Measurements from ENCODE around the gene CERS3. TPM values are rescaled to one million over a fixed set of nuclear protein-coding genes. Genes with fewer than 3 reads are reported as not detected.

Gene CERS3
- total RNA-seq, 1 experiment from 2014 or later = not detected

- Histone ChIP-seq H3K36me3 (ENCODE audit: control insufficient read depth, insufficient read depth, low read length) (no peaks in the 10 kb centered on the region), H3K27ac (ENCODE audit: low read length) (no peak overlapping the region), H3K4me1 (ENCODE audit: control insufficient read depth, insufficient read depth, low read length) (no peaks in the 10 kb centered on the region), H3K27me3 (ENCODE audit: control insufficient read depth, insufficient read depth, low read length) (peaks cover 13% of the 10 kb centered on the region; the same call in 1 of the 2 replicates), H3K9me3 (ENCODE audit: control insufficient read depth, insufficient read depth, low read depth, low read length) (no peaks in the 10 kb centered on the region), H3K4me3 (ENCODE audit: low read depth in 2 of 2, low read length in 2 of 2) (no peak overlapping the region)
- DNase-seq (ENCODE audit: low read depth, low spot score) (no peak), ATAC-seq (no peak)
- TF ChIP-seq REST (IDR thresholded peaks at IDR 0.05; ENCODE audit: insufficient read depth in 1 of 2, low read depth in 2 of 2, low read length in 1 of 2) (no peak), POLR2AphosphoS5 (IDR thresholded peaks at IDR 0.05; ENCODE audit: low read depth, low read length) (no peak), SIN3A (IDR thresholded peaks at IDR 0.05; ENCODE audit: borderline replicate concordance, insufficient read depth, low read depth, low read length) (no peak)
- BruUV-seq (replicated peaks) = no TSS peak
- in situ Hi-C loops (cut with HindIII; ENCODE audit: low pct_unique_long_range_greater_than_20kb, low sequenced_read_pairs) = no loop called here
- intact Hi-C loops (cut with micrococcal nuclease; ENCODE audit: unreplicated experiment) = no loop called here
- POLR2A ChIA-PET = no interaction called here
- CTCF ChIA-PET = no interaction called here
Observed at GRCh38 chr15:100501117-100501516, 27.6 kb downstream of the CERS3 start.

GRCh38 chr15:100500226-100500990, 28.3 kb downstream of the CERS3 start:
- BruUV-seq (replicated peaks) = no TSS peak
- ATAC-seq (no peak), DNase-seq (ENCODE audit: low read depth, low spot score) (no peak)
- CTCF ChIA-PET = no interaction called here
- no peak overlapping the region for H3K27ac ChIP-seq (ENCODE audit: low read length)
- H3K27me3 ChIP-seq (ENCODE audit: control insufficient read depth, insufficient read depth, low read length) = peaks cover 13% of the 10 kb centered on the region; the same call in 1 of the 2 replicates
- no peaks in the 10 kb centered on the region for H3K4me1 ChIP-seq (ENCODE audit: control insufficient read depth, insufficient read depth, low read length)
- no peaks in the 10 kb centered on the region for H3K9me3 ChIP-seq (ENCODE audit: control insufficient read depth, insufficient read depth, low read depth, low read length)
- no peak overlapping the region for H3K4me3 ChIP-seq (ENCODE audit: low read depth in 2 of 2, low read length in 2 of 2)
- H3K36me3 ChIP-seq (ENCODE audit: control insufficient read depth, insufficient read depth, low read length) = no peaks in the 10 kb centered on the region
- in situ Hi-C loops (cut with HindIII; ENCODE audit: low pct_unique_long_range_greater_than_20kb, low sequenced_read_pairs) = no loop called here
- POLR2A ChIA-PET = no interaction called here
- TF ChIP-seq POLR2AphosphoS5 (IDR thresholded peaks at IDR 0.05; ENCODE audit: low read depth, low read length) = no peak
- TF ChIP-seq TCF7L2 (IDR thresholded peaks at IDR 0.05; ENCODE audit: low read depth, low read length) = no peak
- no peak for TF ChIP-seq SIN3A (IDR thresholded peaks at IDR 0.05; ENCODE audit: borderline replicate concordance, insufficient read depth, low read depth, low read length)
- no peak for TF ChIP-seq CTCF (IDR thresholded peaks at IDR 0.05)
- TF ChIP-seq REST (IDR thresholded peaks at IDR 0.05; ENCODE audit: insufficient read depth in 1 of 2, low read depth in 2 of 2, low read length in 1 of 2) = no peak
- intact Hi-C loops (cut with micrococcal nuclease; ENCODE audit: unreplicated experiment) = no loop called here

Data from Panc1 (cell line).